Skeletal muscle satellite cell (primary cell): ENCODE results near the gene TBX15.
A peak's percentile ranks its signal among the peaks of the same experiment; 100 is the strongest.

Source experiments
- H3K27me3 ChIP-seq: 2 replicates; pipeline ENCODE4 v1.7.0; 2013; ENCODE audit warnings: low read length; ENCODE audit not compliant: control insufficient read depth, insufficient read depth
- H3K36me3 ChIP-seq: 2 replicates; pipeline ENCODE4 v1.7.0; 2013; ENCODE audit warnings: mild to moderate bottlenecking, control low read depth, low read length; ENCODE audit not compliant: insufficient read depth
- H3K4me1 ChIP-seq: 2 replicates; pipeline ENCODE4 v1.7.0; 2013; ENCODE audit warnings: low read length; ENCODE audit not compliant: control insufficient read depth, insufficient read depth
- H3K4me2 ChIP-seq: 2 replicates; pipeline ENCODE4 v1.7.0; 2013; ENCODE audit warnings: mild to moderate bottlenecking, low read length
- H3K4me3 ChIP-seq: 2 replicates; pipeline ENCODE4 v1.7.0; 2013; ENCODE audit warnings: low read length
- H3K9ac ChIP-seq: 2 replicates; pipeline ENCODE4 v1.7.0; 2013; ENCODE audit warnings: mild to moderate bottlenecking, low read depth, low read length, moderate library complexity
- H3K9me3 ChIP-seq: replicated peaks from 2 replicates; pipeline ENCODE4 v1.7.0; 2013; ENCODE audit warnings: mild to moderate bottlenecking, control low read depth, low read length

Gene TBX15

DNA sequence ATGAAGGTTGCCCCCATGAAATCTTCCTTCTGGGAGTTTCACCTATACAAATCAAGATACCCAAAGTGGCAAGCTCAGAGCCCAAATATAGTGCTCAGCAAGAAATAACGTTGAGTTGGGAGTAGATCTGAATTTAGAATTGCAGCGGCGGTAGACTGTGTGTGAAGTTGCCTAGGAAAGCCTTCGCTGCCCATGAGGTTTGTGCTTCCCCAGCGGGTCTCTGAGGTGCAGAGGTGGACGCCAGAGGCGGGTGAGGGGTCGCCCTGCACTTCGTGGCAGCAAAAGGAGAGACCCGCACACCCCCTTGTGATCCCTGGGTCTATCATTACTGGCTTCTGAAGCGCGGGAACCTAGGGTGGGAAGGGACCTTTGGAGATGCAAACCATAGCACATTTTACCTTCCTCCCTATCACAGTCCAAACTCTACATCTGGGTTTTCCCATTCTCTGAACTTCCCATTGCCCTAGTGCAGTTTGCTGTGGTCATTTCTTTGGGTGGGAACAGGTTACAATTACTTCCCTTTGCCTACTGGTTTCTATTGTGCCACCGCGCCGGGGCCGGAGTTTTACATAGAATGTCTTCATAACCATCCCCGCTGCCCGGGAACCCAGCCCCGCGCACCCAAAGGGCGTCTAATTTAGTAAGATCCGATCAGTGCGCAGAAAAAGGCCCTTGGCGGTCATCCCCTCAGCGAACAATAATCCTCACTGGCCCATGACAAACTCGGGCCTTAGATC, 5.2 kb downstream of the TBX15 start:
- no peaks in the 10 kb centered on the region for H3K9me3 ChIP-seq
- H3K4me3 ChIP-seq, result no peak overlapping the region
- H3K4me1 ChIP-seq, result peaks cover 10% of the 10 kb centered on the region
- no peak overlapping the region for H3K9ac ChIP-seq
- no peak overlapping the region for H3K4me2 ChIP-seq
- H3K36me3 ChIP-seq, result peaks cover 3% of the 10 kb centered on the region
- H3K27me3 ChIP-seq, result no peaks in the 10 kb centered on the region

DNA sequence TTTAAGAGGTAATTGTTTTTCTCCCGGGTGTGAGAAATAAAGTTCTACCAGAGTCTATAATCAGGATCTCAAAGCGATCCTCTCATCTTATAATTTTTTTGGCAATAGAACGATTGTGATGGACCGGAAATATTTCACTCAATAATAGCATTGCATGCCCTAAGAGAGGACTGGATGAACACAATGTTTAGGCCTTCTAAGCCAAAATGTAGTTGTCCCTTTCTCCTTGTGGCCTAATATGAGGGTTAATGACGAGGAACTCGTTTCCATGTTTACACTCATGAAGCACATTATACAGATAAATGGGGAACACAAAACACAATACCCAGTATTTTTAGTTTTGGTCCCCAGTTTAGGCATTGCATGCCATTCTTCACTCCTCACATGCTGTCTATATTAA, 5.9 kb downstream of the TBX15 start:
- Histone ChIP-seq H3K36me3 (peaks cover 3% of the 10 kb centered on the region), H3K4me1 (peaks cover 10% of the 10 kb centered on the region), H3K27me3 (no peaks in the 10 kb centered on the region), H3K9ac (no peak overlapping the region), H3K4me3 (no peak overlapping the region), H3K4me2 (no peak overlapping the region), H3K9me3 (no peaks in the 10 kb centered on the region)

DNA sequence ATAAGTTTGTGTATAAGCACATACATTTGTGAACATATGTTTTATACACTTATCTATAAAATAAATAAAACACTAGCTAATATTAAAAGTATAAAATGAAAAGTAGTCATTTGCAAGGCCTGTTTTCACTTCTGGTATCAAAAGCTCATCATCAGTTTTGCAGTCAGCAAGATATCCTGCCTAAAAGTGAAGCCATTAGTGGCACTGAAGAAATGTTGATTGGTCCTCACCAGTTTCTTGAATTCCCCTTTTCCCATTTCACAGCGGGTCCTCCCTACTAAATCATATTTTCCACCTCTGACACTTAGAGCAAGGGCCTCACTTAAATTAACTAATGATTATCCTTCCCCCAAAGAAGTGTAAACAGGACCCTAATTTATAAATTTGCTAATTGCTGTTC, 6.7 kb downstream of the TBX15 start:
- Histone ChIP-seq H3K4me1 (peaks cover 10% of the 10 kb centered on the region), H3K4me3 (no peak overlapping the region), H3K27me3 (no peaks in the 10 kb centered on the region), H3K4me2 (no peak overlapping the region), H3K9ac (no peak overlapping the region), H3K9me3 (no peaks in the 10 kb centered on the region), H3K36me3 (peaks cover 3% of the 10 kb centered on the region)

DNA sequence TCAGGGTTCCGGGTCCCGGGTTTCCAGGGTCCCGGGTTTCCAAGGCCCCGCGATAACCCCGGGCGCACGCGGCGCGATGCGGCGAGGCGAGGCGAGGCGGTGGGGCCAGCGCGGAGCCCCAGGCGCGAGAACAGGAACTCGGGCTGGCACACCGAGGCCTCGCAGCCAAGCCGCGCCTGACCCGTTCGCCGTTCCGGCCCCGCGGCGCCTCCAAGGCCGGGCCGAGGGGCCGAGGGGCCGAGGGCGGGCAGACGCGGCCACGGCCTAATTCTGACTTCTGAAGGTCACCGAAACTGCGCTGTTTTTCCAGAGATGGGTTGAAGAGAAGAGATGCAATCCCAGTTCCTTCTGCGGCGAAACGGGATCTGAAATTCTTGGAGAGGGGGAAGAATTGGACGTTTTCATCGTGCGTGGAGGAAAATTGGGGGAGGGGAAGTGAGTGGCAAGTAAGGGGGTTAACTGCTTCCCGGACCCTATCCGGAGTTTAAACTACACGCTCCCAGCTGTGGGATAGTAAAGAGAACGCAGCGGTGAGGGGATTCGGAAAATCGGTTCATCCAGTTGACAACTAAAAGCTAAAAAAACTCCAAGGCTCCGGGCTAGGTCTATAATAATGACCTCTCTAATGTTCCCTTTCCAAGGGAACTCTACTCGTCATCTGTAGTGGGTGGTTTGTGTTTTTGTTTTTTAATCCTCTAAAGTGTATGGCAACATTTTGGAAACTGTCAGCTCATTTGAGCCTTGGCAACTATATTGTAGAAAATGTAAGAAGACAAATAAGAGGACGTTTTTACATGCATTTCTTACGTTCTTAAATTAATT, 8.2 kb downstream of the TBX15 start:
- Histone ChIP-seq H3K36me3 (peaks cover 3% of the 10 kb centered on the region), H3K4me1 (no peaks in the 10 kb centered on the region), H3K4me2 (no peak overlapping the region), H3K9me3 (no peaks in the 10 kb centered on the region), H3K4me3 (no peak overlapping the region), H3K27me3 (no peaks in the 10 kb centered on the region), H3K9ac (no peak overlapping the region)

DNA sequence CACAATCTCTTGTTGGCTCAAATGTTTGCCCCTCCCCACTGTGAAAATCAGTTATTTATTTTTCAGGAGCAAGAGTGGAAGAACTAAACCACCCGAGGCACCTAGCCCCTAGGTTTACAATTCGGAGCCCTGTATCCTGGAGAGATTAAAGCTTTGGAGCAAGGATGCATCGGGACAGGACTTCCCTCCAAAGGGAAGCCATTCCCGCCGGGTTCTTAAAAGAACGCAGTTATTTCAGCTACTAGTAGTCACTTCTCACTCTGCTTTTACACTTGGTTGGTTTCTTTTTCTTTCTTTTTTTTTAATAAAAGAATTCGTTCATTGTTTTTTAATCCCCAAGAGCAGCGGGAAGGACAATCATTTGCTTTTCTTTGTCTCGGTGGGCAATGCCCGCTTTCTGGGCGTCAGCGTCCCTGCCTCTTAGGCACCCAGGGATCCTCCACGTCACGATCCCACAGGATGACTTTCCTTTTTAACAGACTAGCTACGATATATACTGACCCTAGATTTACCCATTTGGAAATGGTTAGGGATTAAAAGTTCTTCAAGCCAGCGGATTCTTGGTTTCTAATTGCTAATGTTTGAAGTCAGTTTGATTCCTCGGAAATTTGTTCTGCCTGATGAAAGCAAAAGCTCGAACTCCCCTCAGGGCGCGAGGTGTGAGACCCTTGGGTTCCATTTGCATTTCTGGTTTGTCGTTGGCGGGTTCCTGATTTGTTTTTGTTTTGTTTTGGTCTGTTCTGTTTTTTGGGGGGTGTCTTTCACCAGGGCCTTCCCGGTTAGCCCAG, 9.0 kb downstream of the TBX15 start:
- Histone ChIP-seq H3K4me3 (no peak overlapping the region), H3K4me1 (no peaks in the 10 kb centered on the region)

DNA sequence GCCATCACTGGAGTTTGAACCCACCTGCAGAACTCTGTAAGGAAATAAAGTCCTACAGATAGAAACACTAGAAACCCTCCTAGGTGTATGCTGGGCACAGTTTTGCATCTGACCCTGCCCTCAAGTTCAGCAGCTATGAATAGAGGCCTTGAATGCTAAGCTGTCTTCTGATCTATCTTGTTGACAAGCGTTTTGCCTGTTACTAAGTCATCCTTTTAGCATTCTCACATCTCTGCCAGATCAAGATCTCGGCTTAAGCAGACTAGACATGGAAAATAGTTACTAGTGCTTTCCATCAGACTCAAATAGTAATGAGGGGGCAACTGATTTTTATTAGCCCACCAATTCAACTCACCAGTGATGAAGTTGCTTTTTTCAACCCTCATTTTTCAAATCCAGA, 10.5 kb downstream of the TBX15 start:
- no peaks in the 10 kb centered on the region for H3K36me3 ChIP-seq
- H3K9me3 ChIP-seq, result no peaks in the 10 kb centered on the region
- no peak overlapping the region for H3K4me3 ChIP-seq
- no peak overlapping the region for H3K4me2 ChIP-seq
- H3K4me1 ChIP-seq, result peaks cover 10% of the 10 kb centered on the region
- no peak overlapping the region for H3K9ac ChIP-seq
- no peaks in the 10 kb centered on the region for H3K27me3 ChIP-seq

More for the DNA sequence above, 9.0 kb downstream of the TBX15 start:
- no peaks in the 10 kb centered on the region for H3K9me3 ChIP-seq
- no peak overlapping the region for H3K9ac ChIP-seq
- peaks cover 3% of the 10 kb centered on the region for H3K36me3 ChIP-seq
- H3K27me3 ChIP-seq, result no peaks in the 10 kb centered on the region
- no peak overlapping the region for H3K4me2 ChIP-seq

DNA sequence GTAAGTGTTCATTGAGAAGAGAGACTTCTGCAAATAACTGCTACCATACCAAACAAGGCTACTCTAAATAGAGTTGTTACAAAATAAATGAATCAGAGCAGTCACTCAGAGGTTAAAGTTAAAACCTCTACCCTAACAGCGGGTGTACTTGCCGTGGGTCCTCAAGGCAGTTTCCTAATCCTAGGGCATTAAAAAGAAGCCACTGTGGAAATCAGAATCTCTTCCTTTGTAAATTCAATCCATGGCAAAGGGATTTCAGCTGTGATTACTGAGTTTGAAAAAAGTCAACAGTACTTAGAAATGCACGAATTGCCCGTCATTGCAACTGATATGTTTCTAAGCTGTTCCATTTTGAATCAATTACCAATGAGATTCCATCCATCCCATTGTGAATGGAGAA, 13.5 kb downstream of the TBX15 start:
- Histone ChIP-seq H3K4me3 (no peak overlapping the region), H3K36me3 (no peaks in the 10 kb centered on the region), H3K9ac (no peak overlapping the region), H3K27me3 (no peaks in the 10 kb centered on the region), H3K4me2 (no peak overlapping the region), H3K9me3 (no peaks in the 10 kb centered on the region), H3K4me1 (peaks cover 10% of the 10 kb centered on the region)

DNA sequence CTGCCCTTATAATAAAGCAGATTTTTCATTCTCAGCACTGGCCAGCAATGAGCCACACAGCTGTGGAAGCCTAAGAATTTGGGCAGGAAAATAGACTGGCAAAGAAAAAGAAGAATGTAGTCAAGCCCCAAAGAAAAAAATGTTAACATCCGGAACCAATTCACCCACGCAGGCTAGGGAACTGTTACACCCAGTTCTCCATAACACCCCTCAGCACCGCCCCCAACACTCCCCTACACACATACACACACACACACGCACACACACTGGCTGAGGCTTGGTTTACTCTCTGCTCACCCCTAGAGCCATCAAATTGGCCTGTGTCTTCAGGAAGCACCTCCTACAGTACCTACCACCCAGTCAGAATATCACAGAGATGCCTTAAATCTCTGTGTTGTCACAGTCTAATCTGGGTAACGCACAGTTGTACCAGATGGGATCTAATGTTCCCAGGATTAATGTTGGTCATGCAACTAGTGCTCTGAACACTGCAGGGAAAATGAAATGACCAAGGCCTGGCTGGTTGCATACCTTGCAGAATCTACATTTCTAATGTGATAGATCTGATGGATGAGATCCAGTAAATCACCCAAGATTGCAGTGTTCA, 14.5 kb downstream of the TBX15 start:
- H3K36me3 ChIP-seq, result no peaks in the 10 kb centered on the region
- peaks cover 10% of the 10 kb centered on the region for H3K4me1 ChIP-seq
- H3K9ac ChIP-seq, result no peak overlapping the region
- H3K27me3 ChIP-seq, result no peaks in the 10 kb centered on the region
- no peaks in the 10 kb centered on the region for H3K9me3 ChIP-seq
- H3K4me2 ChIP-seq, result peak overlapping the region; percentile 14
- H3K4me3 ChIP-seq, result no peak overlapping the region

DNA sequence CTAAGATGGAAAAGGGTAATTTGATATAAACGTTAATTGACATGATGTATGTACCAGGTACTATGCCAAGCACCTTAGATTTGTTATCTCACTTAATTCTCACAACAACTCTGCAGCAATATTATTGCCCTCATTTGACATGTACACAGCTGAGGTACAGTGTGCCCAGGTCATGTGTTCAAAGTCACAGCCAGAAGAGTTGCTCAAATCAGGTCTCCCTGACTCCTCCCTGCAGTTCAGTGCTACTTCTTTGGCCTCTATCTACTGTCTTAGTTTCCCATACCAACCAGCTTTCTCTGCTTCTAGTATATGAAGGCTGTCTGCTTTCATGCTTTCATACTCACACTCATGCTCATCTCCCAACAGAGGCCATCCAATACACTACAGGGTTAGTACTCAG, 15.1 kb downstream of the TBX15 start:
- Histone ChIP-seq H3K27me3 (no peaks in the 10 kb centered on the region), H3K36me3 (no peaks in the 10 kb centered on the region), H3K4me2 (peak overlapping the region; percentile 14)

DNA sequence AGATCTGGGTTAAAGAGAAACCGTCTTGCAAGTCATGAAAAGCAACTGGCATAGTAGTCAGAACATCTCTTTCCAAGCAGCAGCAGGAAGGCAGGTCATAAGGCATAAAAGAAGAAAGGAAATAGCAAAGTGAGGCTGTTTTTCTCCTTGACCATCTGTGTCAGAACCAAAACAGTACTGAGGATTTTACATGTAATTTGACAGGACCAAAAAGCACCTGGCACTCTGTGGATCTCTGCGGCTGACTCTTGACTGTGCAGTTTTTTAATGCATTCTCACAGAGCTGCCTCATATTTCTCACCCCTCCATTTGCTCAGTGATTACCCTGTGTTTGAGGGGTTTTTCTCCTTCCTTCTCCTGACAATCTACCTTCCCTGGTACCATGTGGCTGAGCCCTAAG, 17.7 kb downstream of the TBX15 start:
- no peak overlapping the region for H3K9ac ChIP-seq
- H3K4me3 ChIP-seq, result no peak overlapping the region
- H3K9me3 ChIP-seq, result no peaks in the 10 kb centered on the region
- no peaks in the 10 kb centered on the region for H3K36me3 ChIP-seq
- H3K27me3 ChIP-seq, result no peaks in the 10 kb centered on the region
- no peak overlapping the region for H3K4me2 ChIP-seq
- H3K4me1 ChIP-seq, result peaks cover 10% of the 10 kb centered on the region

More for the DNA sequence above, 15.1 kb downstream of the TBX15 start:
- no peaks in the 10 kb centered on the region for H3K9me3 ChIP-seq
- H3K9ac ChIP-seq, result no peak overlapping the region
- H3K4me1 ChIP-seq, result peaks cover 10% of the 10 kb centered on the region
- H3K4me3 ChIP-seq, result no peak overlapping the region
